Measurements from ENCODE around the gene HMGXB4. TPM values are rescaled to one million over a fixed set of nuclear protein-coding genes. Genes with fewer than 3 reads are reported as not detected.

HMGXB4 gene
- total RNA-seq, 1 donor from 2014 or later, result 16.7 TPM

DNA sequence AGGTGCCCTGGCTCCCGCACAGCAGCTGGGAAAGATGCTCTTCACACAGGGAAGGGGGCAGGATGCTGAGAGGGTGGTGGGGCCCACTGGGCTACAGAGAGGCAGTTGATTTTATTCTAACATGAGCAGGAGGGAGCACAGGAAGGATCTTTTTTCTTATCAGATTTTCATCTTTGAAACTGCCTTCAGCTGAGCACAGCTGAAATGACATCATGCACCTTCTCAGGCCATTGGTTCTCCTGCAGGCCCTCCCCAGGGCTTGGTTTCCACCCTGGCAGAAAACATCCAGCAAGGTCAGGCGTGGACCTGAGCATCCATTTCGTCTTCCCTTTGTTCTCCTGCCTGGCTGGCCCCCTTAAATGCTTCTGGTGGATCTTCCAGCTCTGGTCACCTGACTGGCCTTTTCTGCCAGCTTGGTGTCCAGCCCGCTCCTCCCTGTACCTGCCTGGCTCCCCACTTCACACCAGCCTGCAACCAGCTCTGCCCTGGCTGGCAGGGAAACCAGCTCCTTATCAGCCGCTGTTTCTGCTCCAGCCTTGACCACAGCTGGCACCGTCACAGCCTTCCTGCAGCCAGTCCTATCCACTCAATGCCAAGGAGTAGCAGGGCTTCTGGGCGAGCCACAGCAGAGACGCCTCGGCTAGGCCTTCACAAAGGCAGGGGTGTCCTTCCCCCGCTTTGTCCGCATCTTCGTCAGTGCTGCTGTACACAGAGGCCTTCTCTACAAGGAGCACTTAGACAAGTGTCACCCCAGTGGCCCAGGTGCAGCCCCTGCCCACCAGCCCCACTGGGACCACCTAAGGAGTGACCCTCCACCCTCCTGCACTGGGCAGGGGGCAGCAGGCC, 78.9 kb downstream of the HMGXB4 start:
- Histone ChIP-seq H3K9ac (ENCODE audit: low read length) (no peak overlapping the region), H3K4me2 (ENCODE audit: low read length) (no peak overlapping the region), H3K27ac (ENCODE audit: low read depth, low read length) (no peak overlapping the region), H3K4me1 (ENCODE audit: insufficient read depth, low read length) (no peaks in the 10 kb centered on the region), H4K20me1 (ENCODE audit: insufficient read depth, low read length) (peaks cover 8% of the 10 kb centered on the region), H3K4me3 (ENCODE audit: insufficient read depth, low read depth, low read length) (no peak overlapping the region), H3K79me2 (ENCODE audit: insufficient read depth, low read length) (no peaks in the 10 kb centered on the region), H3K27me3 (ENCODE audit: insufficient read depth, low read length) (no peaks in the 10 kb centered on the region), H2AFZ (ENCODE audit: low read depth, low read length) (no peak overlapping the region), H3K36me3 (ENCODE audit: insufficient read depth, low read length) (peaks cover 14% of the 10 kb centered on the region), H3K9me3 (ENCODE audit: insufficient read depth, low read depth, low read length) (no peaks in the 10 kb centered on the region)
- no peak for TF ChIP-seq EZH2 (IDR thresholded peaks at IDR 0.05; ENCODE audit: insufficient read depth, low read length)
- TF ChIP-seq, protein P1, sequence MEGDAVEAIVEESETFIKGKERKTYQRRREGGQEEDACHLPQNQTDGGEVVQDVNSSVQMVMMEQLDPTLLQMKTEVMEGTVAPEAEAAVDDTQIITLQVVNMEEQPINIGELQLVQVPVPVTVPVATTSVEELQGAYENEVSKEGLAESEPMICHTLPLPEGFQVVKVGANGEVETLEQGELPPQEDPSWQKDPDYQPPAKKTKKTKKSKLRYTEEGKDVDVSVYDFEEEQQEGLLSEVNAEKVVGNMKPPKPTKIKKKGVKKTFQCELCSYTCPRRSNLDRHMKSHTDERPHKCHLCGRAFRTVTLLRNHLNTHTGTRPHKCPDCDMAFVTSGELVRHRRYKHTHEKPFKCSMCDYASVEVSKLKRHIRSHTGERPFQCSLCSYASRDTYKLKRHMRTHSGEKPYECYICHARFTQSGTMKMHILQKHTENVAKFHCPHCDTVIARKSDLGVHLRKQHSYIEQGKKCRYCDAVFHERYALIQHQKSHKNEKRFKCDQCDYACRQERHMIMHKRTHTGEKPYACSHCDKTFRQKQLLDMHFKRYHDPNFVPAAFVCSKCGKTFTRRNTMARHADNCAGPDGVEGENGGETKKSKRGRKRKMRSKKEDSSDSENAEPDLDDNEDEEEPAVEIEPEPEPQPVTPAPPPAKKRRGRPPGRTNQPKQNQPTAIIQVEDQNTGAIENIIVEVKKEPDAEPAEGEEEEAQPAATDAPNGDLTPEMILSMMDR (IDR thresholded peaks at IDR 0.05; ENCODE audit: insufficient read depth, low read depth, low read length), result no peak
- no peaks in the 10 kb centered on the region for H3K9me3 Mint-ChIP-seq (ENCODE audit: unreplicated experiment)
- DNase-seq (ENCODE audit: low read depth) (no peak), FAIRE-seq (no peak)
- H3K4me3 Mint-ChIP-seq (ENCODE audit: unreplicated experiment), result no peak overlapping the region
- H3K4me1 Mint-ChIP-seq (ENCODE audit: low read depth, unreplicated experiment), result peaks cover 5% of the 10 kb centered on the region
- H3K27ac Mint-ChIP-seq (ENCODE audit: unreplicated experiment), result no peak overlapping the region
- no peaks in the 10 kb centered on the region for H3K27me3 Mint-ChIP-seq (ENCODE audit: low read depth, unreplicated experiment)
- peaks cover 33% of the 10 kb centered on the region for H3K36me3 Mint-ChIP-seq (ENCODE audit: low read depth, unreplicated experiment)

DNA sequence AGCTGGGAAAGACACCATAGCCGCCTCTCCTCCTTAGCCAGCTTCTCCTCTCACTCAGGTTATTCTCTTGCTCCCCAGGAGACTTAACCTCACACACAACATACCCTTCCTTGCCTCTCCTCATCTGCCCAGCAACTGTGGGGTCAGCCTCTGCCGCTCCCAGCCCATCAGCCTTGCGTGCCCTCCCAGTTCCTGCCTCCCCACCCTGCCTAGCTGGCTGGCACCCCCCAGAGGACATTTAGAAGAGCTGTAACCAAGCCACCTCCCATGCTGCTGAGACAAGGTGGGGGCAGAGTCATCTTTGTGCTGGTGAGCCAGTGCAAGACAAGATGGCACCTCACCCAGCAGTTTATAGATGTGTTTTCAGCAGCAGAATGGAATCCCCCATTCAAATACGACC, 80.6 kb downstream of the HMGXB4 start:
- Mint-ChIP-seq H3K4me1 (ENCODE audit: low read depth, unreplicated experiment) (peaks cover 5% of the 10 kb centered on the region), H3K4me3 (ENCODE audit: unreplicated experiment) (no peak overlapping the region), H3K27ac (ENCODE audit: unreplicated experiment) (no peak overlapping the region), H3K27me3 (ENCODE audit: low read depth, unreplicated experiment) (no peaks in the 10 kb centered on the region), H3K36me3 (ENCODE audit: low read depth, unreplicated experiment) (peaks cover 29% of the 10 kb centered on the region), H3K9me3 (ENCODE audit: unreplicated experiment) (no peaks in the 10 kb centered on the region)
- Histone ChIP-seq H3K9ac (ENCODE audit: low read length) (no peak overlapping the region), H3K4me1 (ENCODE audit: insufficient read depth, low read length) (no peaks in the 10 kb centered on the region), H3K36me3 (ENCODE audit: insufficient read depth, low read length) (peaks cover 6% of the 10 kb centered on the region), H2AFZ (ENCODE audit: low read depth, low read length) (no peak overlapping the region), H4K20me1 (ENCODE audit: insufficient read depth, low read length) (peaks cover 8% of the 10 kb centered on the region), H3K9me3 (ENCODE audit: insufficient read depth, low read depth, low read length) (peaks cover under 1% of the 10 kb centered on the region), H3K79me2 (ENCODE audit: insufficient read depth, low read length) (no peaks in the 10 kb centered on the region), H3K27me3 (ENCODE audit: insufficient read depth, low read length) (no peaks in the 10 kb centered on the region), H3K27ac (ENCODE audit: low read depth, low read length) (no peak overlapping the region), H3K4me2 (ENCODE audit: low read length) (no peak overlapping the region), H3K4me3 (ENCODE audit: insufficient read depth, low read depth, low read length) (no peak overlapping the region)
- DNase-seq (ENCODE audit: low read depth) (no peak), FAIRE-seq (no peak)
- TF ChIP-seq, protein P1 (IDR thresholded peaks at IDR 0.05; ENCODE audit: insufficient read depth, low read depth, low read length), result no peak
- TF ChIP-seq EZH2 (IDR thresholded peaks at IDR 0.05; ENCODE audit: insufficient read depth, low read length), result no peak
